HG02623 (cell line): Measurements from ENCODE around the gene NKAIN2.

Experiments used
- ATAC-seq: cut with Tn5 transposase; IDR thresholded peaks from one replicate; pipeline ENCODE4 v1.9.1; 2021; ENCODE audit warnings: moderate library complexity; ENCODE audit not compliant: unreplicated experiment

NKAIN2 gene

GRCh38 chr6:123803504-123804013 is at the start of gene NKAIN2:
TSS of gene NKAIN2 (plus strand) at chr6:123803865.
- peak; percentile 24 for ATAC-seq

DNA sequence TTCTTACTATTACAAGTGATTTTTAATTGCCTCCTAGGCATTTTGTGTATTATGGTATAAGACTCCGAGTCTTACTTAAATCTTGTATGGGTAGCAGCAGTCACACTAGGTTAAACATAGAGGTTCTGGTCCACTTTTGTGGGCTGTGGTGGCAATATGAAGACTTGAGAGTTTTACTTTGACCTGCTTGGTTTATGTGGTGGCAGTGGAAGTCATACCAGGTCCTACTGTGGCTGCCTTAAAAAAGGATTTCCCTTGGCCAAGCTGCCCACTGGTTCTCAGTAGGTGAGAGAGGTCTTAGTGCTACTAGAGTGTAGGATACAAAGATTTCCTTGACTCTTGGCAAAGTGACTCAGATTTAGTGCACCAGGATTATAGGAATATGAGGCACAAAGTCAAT is 44.2 kb upstream of the NKAIN2 start:
- ATAC-seq: no peak

DNA sequence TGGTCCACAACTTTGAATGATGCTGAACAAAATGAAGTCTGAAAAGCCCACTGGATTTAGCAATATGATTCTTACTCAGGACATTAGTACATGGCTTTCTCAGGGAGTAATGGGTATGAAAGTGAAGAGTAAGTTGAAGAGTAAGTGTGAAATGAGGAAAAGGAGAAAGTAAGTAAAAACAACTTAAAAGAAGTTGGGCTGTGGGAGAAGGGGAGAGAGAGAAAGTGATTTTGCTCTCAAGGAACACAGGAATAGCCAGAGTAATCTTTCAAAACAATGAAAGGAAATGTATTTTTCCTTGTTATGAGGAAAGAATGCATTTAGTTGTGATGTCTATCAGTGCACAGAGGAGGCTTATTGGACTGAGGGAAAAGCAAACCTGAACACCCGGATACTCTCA is 39.8 kb upstream of the NKAIN2 start:
- no peak for ATAC-seq

DNA sequence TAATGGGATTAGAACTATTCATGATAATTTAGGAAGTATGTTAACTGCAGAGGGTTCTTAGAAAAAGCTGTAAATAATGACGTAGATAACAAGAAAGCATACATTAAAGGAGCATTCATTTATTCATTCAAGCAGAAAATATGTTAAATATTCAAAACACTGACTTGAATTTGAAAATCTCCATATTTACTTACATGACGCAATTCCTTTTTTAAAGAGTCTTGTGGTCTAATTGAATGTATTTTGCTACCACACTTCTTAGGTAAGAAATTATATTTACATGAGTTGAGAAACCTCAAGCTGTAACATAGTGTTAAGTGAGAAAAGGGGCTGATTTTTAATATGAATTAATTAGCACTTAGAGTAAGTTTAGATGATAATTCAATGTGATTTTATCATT is 38.9 kb upstream of the NKAIN2 start:
- no peak for ATAC-seq

DNA sequence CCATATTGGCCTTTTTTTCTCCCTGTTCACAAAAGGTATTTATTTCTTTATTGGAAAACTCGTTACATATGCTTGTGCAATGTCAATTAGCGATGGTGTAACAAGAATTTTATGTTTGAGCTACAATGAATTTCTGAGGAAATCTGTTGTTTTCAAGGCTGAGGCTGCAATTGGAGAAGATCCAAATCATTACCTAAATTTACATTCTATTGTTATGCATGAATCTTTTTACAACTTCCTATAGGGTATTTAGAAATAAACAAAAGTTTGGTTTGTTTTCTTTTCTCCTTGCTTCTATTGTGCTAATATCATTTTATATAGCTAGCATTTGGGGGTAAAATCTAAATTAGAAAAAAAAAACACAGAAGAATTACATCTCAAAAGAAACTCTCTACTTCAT is 34.7 kb upstream of the NKAIN2 start:
- ATAC-seq: no peak

DNA sequence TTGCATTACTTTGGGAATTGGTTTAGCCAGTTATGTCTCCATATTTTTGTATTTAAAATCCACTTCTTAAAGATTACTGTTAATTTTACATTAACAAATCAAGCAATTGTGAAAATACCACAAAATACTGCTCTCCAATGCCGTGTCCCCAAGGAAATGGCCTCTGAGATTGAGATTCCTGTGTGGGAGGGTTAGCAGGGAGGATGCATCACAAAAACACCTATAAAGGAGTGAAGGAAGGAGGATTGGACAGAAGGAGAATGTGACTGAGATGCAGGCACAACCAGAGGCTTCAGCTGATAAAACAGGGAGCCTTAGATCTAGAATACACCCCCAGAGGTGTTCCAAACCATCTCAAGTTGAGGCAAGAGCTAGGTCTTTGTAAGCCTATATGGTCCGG is 34.2 kb upstream of the NKAIN2 start:
- ATAC-seq: no peak

- ATAC-seq: peak; percentile 49
These were observed 33.3 kb upstream of the NKAIN2 start for GRCh38 chr6:123770247-123770949.

- no peak for ATAC-seq
These were observed 32.5 kb upstream of the NKAIN2 start for GRCh38 chr6:123771126-123771525.

GRCh38 chr6:123777563-123777962 is 26.1 kb upstream of the NKAIN2 start:
- ATAC-seq: no peak

DNA sequence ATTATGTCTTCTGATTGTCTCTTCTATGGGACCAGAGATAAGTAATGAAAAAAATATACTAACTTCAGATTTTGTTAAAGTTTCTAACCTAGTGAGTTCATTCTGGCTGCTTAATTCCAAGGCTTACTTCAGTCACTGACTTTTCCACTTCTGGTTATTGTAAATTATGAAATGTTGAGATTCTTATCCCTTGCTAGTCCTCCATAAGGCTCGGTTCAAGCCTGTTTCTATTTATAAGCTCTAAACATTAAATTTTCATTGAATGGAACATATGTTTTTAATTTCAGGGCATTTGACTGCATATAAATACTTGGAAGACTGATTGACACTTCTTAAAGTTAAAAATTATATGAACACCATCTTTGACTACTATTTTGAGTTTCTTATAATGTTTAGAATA is 23.6 kb upstream of the NKAIN2 start:
- ATAC-seq: no peak

DNA sequence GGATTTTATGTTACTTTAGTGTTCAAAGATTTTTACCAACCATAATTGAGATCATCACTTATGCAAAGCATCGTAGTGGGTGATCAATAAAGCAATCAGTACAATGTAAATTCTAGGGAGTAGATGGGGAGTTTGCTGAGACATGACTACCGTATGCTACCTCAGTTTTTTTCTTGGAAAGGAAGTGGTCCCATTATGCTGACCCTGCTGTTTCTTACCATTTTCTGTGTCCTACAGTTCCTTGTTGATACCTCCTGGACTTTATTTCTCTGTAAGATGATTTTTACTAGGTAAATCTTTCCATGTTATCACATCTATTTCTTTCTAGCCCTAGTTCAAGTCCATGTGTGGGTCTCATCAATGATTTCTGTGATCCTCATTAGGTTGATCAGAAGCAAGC is 19.3 kb upstream of the NKAIN2 start:
- no peak for ATAC-seq

DNA sequence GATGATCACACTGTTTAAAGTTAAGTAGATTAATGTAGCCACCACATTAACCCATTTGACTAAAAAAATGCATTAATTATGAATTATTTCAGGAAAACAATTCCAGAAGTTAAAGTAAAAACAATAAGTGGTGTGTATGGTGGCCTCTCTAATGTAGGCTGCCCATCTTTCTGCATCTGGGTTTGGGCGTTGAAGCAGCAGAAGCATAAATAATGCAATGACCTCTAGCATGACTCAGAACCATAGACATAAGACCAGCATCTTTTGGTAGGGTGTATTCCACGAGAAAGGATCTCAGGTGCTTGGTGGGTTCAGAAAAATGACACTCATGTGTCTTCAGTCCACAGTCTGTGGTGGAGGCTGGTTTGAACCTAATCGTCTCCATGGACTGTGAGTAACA is 18.6 kb upstream of the NKAIN2 start:
- ATAC-seq: no peak

GRCh38 chr6:123788319-123788718 is 15.3 kb upstream of the NKAIN2 start:
- ATAC-seq: no peak

DNA sequence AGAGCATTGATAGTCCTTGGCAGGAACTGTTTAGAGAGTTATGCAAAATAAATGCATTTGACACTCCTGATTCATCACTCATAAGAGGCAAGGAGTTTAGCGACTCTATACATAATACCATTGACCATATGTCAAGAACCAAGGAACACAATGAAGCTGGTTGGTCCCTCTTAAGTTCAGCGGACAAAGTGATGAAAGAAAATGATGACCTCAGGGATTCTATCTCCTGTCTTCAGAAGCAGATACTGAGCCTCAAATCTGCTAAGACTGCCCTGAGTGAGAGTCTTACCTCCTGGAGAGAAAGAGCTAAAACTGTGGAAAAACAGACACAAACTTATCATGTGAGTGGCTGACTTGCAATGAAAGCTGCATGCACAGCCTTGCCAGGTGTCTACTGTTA is 9.5 kb upstream of the NKAIN2 start:
- ATAC-seq: no peak

GRCh38 chr6:123794799-123795198 is 8.9 kb upstream of the NKAIN2 start:
- no peak for ATAC-seq

DNA sequence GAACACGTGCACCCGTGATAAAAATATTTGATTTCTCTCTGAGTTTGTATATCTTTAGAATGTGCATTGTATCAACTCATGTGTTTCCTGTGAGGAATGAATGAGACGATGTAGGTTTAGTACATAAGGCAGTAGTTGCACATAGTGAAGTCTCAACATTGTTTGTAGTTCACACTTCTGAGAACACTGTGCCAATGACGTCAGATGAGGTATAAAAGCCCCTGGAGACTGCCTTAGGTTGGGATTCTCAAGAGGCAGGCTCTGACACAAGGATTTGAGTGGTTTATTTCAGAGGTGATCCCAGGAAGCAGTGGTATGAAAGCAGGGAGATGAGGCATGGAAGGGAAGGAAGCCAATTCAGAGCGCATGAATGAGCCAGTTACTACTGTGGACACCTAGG is 2.6 kb upstream of the NKAIN2 start:
- no peak for ATAC-seq

GRCh38 chr6:123802351-123802696 is 1.3 kb upstream of the NKAIN2 start:
- ATAC-seq: peak; percentile 5

- ATAC-seq: peak; percentile 97
These were observed 765 bp upstream of the NKAIN2 start for GRCh38 chr6:123802697-123803503.

- ATAC-seq: no peak
These were observed 535 bp downstream of the NKAIN2 start for GRCh38 chr6:123804014-123804786.

DNA sequence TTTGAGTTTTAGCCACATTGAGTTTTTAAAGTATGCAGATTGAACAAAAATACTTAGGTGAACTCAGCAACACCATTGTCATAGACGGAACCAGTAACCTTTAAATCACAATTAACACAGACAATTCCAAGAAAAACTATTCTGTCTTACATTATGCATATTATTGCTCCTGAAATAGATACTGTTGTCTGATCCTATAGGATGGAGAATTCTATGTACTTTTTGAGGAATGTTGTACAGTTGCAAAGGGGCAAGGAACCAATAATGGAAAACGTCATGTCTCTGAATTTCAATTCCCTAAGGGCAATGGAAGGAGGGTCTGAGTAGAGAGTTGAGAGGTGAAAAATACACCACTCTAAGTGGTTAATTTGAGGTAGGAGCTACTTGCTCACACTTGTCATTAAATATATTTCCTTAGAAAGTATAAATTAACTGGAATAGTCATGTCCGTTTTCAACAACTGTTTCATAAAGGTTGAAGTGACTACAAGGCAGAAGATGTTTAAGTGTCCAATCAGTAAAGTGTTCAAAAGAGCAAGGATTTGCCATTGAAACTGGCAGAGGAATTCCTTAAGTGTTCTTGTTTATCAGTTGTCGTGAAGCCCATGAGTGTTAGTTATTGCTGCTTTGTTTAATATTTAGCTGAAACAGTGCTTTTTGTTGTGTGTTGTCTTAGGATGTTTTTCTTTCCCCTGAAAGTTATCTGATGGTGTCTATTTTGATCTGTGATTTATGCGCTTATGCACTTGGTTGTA is 1.3 kb downstream of the NKAIN2 start:
- no peak for ATAC-seq

- no peak for ATAC-seq
These were observed 2.3 kb downstream of the NKAIN2 start for GRCh38 chr6:123805921-123806320.
